Endothelial cell of hepatic sinusoid (primary cell): ENCODE measurements around the gene AEBP1.

Experiments
- in situ Hi-C: cut with HindIII; loops from 2 replicates; pipeline ENCODE4 v1.10.0; 2017; ENCODE audit warnings: low sequenced_read_pairs

Gene AEBP1

DNA sequence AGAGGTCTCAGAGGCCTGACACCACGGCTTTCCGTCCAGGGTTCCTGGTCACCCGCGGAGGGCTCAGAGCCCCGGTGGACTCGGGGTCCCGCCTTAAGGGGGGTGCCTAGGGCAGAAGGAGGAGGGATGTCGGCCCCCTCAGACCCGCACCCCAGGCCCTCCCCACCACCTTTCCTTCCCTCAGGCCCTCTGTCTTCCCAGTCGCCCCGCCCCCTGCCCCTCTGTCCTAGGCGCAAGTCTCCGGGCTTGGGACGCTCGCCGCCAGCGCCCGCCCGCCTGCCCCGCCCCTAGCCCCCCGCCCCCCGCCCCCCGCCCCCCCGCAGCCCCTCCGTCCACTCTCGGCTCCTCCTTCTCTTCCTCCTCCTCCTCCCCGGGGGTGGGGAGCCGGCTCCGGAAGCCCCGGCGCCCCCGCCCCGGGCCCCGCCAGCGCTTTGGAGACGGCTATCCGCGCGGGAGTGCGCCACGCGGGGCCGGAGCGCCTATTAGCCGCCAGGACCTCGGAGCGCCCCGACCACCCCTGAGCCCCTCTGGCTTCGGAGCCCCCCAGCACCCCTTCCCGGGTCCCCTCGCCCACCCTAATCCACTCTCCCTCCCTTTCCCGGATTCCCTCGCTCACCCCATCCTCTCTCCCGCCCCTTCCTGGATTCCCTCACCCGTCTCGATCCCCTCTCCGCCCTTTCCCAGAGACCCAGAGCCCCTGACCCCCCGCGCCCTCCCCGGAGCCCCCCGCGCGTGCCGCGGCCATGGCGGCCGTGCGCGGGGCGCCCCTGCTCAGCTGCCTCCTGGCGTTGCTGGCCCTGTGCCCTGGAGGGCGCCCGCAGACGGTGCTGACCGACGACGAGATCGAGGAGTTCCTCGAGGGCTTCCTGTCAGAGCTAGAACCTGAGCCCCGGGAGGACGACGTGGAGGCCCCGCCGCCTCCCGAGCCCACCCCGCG is at the start of gene AEBP1:
Gene AEBP1 (plus strand): TSS at position 423 of the 937 bp plus-strand sequence. CDS start 321 bp downstream, at position 744.
- in situ Hi-C loops: no loop called here

DNA sequence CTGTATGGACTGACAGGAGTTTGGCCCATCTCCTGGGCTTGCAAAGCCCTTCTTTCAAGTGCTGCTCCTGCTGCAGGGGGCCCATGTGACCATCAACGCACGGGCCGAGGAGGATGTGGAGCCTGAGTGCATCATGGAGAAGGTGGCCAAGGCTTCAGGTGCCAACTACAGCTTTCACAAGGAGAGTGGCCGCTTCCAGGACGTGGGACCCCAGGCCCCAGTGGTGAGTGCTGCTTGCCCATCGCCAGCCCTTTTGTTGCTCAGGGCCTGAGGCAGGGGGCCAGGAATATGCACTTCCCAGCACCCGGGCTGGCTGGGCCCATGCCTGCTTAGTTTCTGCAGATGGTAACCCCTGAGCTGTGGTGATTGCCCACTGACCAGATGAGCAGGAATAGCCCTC is 47.5 kb upstream of the AEBP1 start:
- in situ Hi-C loops: no loop called here

DNA sequence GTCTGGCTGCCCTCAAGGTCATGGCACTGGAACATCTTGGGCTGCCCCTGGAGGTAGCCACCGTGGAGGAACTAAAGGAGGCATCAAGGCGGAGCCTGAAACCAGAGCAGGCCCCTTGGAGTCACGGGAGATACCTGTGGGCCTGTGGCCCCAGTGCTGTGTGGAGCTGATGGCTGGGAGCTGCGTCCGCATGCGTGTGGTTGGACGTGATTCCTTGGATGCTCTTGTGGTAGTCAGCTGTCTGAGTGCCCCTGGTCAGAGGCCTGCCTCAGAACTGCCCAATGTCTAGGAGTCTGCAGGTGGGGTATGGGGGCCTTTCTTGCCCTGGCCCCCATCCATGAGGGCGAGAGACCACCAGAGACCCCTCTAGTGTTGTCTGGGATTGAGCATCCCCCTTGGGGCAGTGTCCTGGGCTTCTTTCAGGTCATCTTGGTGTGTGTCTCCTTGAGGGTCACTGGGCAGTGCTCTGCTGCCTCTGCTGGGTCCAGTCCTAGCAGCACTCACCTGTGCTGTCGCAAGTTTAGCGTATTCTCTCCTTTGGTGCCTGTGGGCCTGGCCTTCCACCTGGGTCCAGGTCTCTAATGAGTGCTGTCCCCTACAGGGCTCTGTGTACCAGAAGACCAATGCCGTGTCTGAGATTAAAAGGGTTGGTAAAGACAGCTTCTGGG is 46.8 kb upstream of the AEBP1 start:
- in situ Hi-C loops: no loop called here

DNA sequence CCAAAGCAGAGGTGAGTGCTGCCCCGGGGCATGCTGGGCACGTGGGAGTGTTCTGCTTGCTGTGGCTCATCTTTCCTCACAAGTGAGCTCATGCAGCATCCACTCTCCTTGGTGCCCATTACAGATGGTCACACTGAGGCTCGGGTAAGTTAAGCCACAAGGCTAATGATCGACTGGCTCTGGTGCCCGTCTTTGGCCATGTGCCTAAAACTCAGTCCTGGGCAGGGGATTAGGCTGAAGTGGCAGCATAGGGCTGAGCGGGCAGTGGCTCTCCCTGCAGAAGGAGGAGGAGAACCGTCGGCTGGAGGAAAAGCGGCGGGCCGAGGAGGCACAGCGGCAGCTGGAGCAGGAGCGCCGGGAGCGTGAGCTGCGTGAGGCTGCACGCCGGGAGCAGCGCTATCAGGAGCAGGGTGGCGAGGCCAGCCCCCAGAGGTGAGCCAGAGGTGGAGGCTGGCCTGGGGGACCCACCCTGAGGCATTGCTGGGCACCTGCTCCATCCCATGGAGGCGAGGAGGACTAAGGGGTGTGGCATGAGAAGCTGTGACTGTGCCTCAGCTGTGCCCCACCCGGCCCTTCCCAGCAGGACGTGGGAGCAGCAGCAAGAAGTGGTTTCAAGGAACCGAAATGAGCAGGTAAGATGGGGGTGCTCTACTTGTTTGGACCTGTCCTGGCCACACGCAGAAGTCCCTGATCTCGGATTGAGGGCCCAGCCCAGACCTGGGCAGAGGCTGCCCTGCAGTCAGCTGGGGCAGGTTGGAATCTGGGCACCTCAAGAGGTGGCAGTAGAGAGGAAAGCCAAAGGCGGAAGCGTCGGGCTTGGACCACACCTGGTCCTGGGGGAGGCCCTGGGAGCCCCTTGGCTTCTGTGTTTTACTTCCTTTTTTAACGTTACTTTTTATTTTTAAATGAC is 46.0 kb upstream of the AEBP1 start:
- in situ Hi-C loops: no loop called here

DNA sequence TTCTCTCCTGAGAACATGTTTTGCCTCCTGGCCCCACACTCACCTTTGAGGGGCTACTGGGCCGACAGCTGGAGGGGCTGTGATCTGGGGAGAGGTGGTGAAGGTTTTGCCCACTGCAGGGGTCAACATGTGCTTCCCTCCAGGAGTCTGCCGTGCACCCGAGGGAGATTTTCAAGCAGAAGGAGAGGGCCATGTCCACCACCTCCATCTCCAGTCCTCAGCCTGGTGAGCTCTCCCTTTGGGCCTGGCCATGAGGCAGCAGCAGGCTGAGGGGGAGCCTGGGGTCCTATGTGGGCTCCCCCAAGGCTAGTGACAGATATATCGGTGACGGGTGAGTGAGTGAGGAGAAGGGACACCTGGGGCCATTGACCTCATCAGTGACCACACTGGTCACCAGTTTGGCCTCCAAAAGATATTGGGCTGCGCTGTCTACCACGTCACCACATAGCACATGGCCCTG is 45.4 kb upstream of the AEBP1 start:
- in situ Hi-C loops: no loop called here

DNA sequence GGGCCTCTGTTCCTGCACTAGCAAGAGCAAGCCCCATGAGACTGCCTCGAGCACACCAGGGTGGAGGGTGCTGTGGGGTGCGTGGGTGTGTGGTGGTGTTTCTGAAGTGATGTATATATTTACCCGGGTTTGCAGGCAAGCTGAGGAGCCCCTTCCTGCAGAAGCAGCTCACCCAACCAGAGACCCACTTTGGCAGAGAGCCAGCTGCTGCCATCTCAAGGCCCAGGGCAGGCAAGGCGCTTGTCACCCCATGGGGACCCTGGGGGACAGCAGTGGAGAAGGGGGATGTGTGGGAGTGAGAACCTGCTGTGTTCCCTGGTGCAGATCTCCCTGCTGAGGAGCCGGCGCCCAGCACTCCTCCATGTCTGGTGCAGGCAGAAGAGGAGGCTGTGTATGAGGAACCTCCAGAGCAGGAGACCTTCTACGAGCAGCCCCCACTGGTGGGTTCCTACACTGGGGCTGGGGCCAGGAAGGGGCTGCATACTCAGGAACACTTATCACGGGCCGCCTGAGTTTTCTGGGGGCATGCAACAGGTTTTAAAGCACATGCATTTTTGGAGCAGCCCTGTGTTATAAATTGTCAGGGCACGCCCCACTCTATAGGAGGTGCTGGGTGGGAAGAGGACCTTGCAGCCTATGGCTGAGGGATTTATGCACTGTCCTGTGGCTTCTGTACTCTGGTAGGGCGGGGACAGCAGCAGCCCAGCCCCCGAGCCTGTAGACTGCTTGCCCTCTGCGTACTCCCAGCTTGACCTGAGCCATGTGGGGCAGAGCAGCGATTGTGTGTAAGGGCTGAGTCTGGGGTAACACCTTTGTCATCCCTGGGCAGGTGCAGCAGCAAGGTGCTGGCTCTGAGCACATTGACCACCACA is 44.7 kb upstream of the AEBP1 start:
- in situ Hi-C loops: loop anchor here (5.0 kb wide), 2 partner anchors 63 to 148 kb away; partner anchors contain the start of gene POLD2

DNA sequence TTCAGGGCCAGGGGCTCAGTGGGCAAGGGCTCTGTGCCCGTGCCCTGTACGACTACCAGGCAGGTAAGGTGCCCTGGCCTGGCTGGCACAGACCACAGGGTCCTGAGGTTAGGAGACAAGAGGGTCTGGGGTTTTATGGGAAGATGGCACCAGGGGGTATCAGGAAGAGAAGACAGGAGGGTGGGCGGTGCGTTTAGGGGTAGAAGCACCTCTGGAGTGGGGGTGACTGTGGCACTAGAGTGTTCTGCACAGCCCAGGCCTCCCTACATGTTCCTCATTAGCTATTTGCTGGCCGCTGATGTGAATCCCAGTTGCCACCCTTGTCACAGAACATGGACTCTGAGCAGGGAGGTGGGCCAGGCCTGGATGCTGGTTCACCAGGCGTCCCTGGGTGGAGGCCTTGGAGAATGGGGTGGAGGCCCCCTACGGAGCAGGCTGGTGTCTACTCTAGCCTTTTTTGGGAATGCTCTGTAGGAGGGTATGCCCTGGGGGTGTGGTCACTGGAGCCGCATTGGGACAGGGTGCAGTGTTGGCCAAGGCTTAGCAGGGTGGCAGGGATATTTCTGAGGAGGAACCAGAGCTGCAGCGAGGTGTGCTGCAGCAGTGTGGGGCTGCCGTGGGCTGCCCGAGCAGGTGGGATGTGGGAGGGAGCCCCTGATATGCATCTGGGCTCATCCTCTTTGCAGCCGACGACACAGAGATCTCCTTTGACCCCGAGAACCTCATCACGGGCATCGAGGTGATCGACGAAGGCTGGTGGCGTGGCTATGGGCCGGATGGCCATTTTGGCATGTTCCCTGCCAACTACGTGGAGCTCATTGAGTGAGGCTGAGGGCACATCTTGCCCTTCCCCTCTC is 43.8 kb upstream of the AEBP1 start:
- in situ Hi-C loops: loop anchor here (5.0 kb wide), 2 partner anchors 62 to 147 kb away; partner anchors contain the start of gene POLD2

DNA sequence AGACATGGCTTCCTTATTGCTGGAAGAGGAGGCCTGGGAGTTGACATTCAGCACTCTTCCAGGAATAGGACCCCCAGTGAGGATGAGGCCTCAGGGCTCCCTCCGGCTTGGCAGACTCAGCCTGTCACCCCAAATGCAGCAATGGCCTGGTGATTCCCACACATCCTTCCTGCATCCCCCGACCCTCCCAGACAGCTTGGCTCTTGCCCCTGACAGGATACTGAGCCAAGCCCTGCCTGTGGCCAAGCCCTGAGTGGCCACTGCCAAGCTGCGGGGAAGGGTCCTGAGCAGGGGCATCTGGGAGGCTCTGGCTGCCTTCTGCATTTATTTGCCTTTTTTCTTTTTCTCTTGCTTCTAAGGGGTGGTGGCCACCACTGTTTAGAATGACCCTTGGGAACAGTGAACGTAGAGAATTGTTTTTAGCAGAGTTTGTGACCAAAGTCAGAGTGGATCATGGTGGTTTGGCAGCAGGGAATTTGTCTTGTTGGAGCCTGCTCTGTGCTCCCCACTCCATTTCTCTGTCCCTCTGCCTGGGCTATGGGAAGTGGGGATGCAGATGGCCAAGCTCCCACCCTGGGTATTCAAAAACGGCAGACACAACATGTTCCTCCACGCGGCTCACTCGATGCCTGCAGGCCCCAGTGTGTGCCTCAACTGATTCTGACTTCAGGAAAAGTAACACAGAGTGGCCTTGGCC is 43.0 kb upstream of the AEBP1 start:
- in situ Hi-C loops: loop anchor here (5.0 kb wide), 2 partner anchors 61 to 146 kb away; partner anchors contain the start of gene POLD2

DNA sequence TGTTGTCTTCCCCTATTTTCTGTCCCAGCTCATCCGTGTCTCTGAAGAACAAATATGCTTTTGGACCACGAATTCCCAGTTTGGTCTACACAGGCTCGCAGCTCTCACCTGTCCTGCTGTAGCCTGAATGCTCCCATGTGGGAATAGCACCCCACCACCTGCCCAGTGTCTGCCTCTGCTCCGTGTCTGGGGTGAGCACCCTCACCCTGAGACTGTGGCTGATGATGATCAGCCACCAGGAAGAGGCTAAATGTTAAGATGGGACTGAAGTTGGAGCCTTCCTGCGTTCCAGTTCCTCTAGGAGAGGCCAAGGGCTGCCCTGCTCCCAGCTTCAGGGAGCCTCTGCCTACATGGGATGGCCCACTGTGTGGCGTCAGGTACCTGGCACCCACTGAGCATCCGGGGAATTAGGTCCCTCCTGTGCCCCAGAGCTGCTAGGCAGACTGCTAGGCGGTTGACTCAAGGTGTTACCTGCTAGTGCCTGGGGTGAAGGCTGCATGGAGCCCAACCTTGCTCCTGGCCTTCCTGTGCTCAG is 42.4 kb upstream of the AEBP1 start:
- in situ Hi-C loops: loop anchor here (5.0 kb wide), 2 partner anchors 61 to 146 kb away; partner anchors contain the start of gene POLD2

DNA sequence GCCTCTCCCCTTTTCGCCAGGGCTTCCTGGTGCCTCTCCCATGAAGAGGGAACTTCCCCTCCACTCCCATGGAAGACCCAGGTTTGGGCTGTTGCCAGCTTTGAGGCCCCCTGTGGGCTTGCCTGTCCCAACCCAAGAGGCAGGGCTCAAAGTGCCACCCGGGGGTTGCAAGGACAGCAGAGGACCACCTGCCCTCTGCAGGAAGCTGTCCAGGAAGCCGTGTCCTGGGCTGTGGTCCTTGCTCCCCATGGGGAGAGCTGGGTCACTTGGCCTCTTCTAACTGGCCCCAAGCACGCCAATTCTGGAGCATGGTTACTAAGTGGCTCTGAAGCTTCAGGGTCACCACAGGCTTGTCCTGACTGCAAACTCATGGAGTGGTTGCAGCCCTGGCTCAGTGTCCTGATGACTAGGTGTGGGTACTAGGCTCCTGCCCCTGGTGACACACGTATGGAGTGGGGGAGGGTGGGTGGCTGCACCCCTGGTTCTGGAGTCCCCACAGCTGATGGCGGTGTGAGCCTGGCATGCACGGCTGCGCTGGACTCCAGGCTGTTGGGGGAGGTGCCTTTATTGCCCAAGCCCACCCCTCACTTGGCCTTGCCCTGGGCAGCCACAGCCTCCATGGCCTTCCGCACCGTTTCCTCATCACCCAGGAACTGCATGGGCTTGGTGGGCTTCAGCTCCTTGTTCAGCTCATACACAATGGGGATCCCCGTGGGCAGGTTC is 41.8 kb upstream of the AEBP1 start:
- in situ Hi-C loops: loop anchor here (5.0 kb wide), 2 partner anchors 60 to 145 kb away; partner anchors contain the start of gene POLD2

DNA sequence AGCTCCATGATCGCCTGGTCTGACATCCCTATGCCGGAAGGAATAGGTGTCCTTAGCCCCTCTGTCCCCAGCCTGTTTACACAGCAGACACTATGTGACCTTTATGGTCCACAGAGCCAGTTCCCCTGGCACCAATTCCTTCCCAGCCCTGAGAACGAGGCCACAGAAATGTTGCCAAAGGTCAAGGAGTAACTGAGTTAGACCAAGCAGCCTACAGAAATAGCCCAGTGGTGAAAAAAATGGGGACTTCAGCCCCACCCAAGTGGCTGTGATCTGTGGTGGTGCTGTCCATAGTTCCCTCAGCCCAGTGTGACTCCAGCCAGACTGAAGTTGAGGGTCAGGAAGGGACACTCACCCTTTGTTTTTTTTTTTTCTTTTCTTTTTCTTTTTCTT is 41.2 kb upstream of the AEBP1 start:
- in situ Hi-C loops: loop anchor here (5.0 kb wide), 2 partner anchors 59 to 144 kb away; partner anchors contain the start of gene POLD2

DNA sequence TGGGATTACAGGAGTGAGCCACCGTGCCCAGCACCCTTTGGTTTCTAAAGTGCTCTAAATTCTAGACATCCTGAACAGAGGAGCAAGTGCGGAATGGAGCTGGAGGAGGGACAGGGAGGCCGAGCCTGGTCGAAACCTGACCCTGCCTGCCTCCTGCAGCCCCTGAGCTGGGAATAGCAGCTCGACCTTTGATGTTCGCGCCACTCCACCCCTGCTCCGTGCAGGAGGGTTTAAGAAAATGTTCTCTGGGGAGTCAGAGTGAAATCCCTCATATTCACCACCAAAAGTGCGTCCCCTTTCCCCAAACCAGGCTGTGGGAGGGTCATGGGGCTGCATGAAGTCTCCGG is 40.6 kb upstream of the AEBP1 start:
- in situ Hi-C loops: loop anchor here (5.0 kb wide), 2 partner anchors 59 to 144 kb away; partner anchors contain the start of gene POLD2

DNA sequence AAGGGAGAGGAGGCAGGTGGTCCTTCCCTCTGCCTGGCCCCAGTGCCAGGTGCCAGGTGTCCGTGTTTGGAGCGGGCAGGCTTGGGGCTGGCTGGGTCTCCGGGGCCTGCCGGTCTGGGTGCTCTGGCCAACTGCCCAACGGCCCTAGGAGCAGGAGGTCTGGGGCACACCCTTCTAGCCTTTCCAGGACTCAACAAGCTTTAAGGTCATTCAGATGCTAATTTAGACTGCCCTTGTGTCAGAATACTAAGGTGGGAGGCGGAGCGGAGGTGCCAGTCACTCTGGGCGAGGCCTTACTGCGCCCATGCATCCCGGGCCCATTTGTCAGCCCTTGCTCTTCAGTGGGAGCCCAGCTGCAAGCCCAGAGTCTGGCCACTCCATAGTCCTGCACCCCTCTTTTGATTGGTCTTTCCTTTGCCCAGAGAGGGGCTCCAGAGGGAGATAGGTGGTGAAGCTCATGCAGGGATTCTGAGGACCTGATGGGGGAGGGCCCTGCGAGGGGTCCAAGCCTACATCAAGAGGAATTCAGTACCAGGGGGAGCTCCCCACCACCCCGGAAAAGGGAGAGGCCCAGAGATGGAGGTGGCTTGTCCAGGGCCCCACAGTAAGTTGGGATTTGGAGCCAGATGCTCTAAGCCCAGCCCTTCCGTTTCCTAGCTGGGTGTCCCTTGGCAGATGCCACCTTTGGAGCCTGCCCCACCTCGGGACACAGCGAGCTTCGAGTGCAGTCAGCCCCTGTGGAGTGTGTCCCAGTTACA is 40.1 kb upstream of the AEBP1 start:
- in situ Hi-C loops: loop anchor here (5.0 kb wide), 2 partner anchors 58 to 143 kb away; partner anchors contain the start of gene POLD2

DNA sequence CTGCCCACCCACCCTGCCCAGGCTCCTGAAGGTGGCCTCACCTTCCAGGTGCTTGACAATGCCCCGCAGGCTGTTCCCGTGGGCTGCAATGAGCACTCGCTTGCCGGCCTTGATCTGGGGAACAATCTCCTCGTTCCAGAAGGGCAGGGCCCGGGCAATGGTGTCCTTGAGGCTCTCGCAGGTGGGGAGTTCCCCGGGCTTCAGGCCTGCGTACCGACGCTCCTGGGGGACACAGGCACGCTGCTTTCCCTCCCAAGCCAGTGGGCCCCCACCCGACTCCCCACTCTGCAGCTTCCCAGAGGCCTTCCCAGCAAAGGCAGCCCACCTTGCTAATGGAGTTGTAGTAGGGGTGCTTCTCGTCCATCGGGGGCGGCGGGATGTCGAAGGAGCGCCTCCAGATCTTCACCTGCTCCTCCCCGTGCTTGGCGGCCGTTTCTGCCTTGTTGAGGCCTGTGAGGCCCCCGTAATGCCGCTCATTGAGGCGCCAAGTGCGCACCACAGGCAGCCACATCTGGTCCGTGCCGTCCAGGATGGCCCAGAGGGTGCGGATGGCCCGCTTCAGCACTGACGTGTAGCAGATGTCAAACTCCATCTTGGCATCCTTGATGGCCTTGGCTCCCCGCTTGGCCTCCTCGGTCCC is 39.2 kb upstream of the AEBP1 start:
- in situ Hi-C loops: loop anchor here (5.0 kb wide), 2 partner anchors 57 to 142 kb away; partner anchors contain the start of gene POLD2

DNA sequence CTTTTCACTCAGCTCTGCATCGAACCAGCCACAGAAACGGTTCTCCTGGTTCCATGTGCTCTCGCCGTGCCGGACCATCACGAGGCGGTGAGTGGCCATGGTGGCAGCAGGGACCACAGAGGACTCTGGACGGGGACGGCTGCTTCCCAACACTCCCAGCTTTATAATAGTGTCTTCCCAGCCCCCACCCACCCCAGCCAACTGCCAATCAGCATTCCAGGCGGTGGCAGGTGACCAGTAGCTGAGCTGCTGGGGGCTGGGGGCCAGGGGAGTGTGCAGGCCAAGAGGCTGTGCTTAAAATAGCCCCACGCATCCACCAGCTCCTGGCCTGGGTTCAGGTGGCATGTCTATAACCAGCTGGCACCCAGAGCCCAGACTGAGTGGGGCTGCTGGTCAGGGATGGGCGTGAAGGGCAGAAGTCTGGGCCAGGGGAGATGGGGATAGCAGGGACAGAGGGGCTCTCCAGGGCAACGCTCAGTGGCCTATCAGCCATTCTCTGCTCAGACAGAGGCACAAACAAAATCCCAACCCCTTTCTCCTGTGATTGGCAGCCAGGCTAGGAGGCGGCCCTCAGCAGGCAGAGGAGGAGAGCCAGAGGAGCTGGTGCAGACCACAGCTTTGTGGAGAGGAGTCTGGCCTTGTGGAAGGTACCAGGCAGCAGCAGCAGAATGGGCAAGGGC is 38.6 kb upstream of the AEBP1 start, which contains the start of gene PGAM2:
Gene PGAM2 (minus strand): TSS at position 137 of the 680 bp plus-strand sequence. CDS start 38 bp downstream, at position 99.
- in situ Hi-C loops: no loop called here
